PC-3 (cell line): ENCODE data around the gene GCLC. TPM values are rescaled to one million over a fixed set of nuclear protein-coding genes. Genes with fewer than 3 reads are reported as not detected.

Source experiments
- ATAC-seq: fragments of 200-7000 bp; cut with Tn5 transposase; 2 replicates; pipeline ENCODE4 v1.9.1; 2020; ENCODE audit warnings: mild to moderate bottlenecking, moderate library complexity
- BruUV-seq: library from RNA; stranded (reverse); fragments of 400-500 nt; replicated peaks from 2 replicates; lab custom pipeline; 2021; lab: Mats Ljungman, UMichigan
- CTCF ChIA-PET: fragments of 300-600 bp; sonication (Branson Sonifier 250); formaldehyde crosslinking; loops from one replicate; lab custom pipeline; 2022; ENCODE audit warnings: antibody characterized with exemption; lab: Charles Lee
- POLR2A ChIA-PET: fragments of 300-600 bp; sonication (Branson Sonifier 250); formaldehyde crosslinking; loops from one replicate; lab custom pipeline; 2022; ENCODE audit warnings: antibody characterized with exemption; ENCODE audit not compliant: unreplicated experiment; lab: Charles Lee
- DNase-seq: peaks from one replicate; pipeline ENCODE4 v3.0.0-alpha.2; 2015
- H2AFZ ChIP-seq: fragments of 300-600 bp; sonication (generic); 2 replicates; pipeline ENCODE4 v1.6.0; 2016; ENCODE audit warnings: antibody characterized with exemption, low read length
- H3F3A ChIP-seq: fragments of 300-600 bp; sonication (generic); one replicate; pipeline ENCODE4 v1.6.0; 2017; ENCODE audit warnings: antibody characterized with exemption, low read length, control low read depth, mild to moderate bottlenecking; ENCODE audit not compliant: unreplicated experiment
- H3K27ac ChIP-seq: fragments of 300-600 bp; sonication (generic); 2 replicates; pipeline ENCODE4 v1.5.1; 2016; ENCODE audit warnings: mild to moderate bottlenecking, low read length
- H3K27me3 ChIP-seq: fragments of 300-600 bp; sonication (generic); 2 replicates; pipeline ENCODE4 v1.6.1; 2016; ENCODE audit warnings: low read length, mixed read lengths
- H3K36me3 ChIP-seq: fragments of 300-600 bp; sonication (generic); 2 replicates; pipeline ENCODE4 v1.6.1; 2016; ENCODE audit warnings: low read depth, mixed run types, low read length, mixed read lengths
- H3K4me1 ChIP-seq: fragments of 300-600 bp; sonication (generic); 2 replicates; pipeline ENCODE4 v1.5.1; 2016; ENCODE audit warnings: low read length; ENCODE audit not compliant: insufficient read depth
- H3K4me2 ChIP-seq: fragments of 300-600 bp; sonication (generic); 2 replicates; pipeline ENCODE4 v1.6.0; 2016; ENCODE audit warnings: low read length
- H3K4me3 ChIP-seq: fragments of 300-600 bp; sonication (generic); 2 replicates; pipeline ENCODE4 v1.5.1; 2016; ENCODE audit warnings: mild to moderate bottlenecking, low read length, mixed read lengths
- H3K79me2 ChIP-seq: fragments of 300-600 bp; sonication (generic); 2 replicates; pipeline ENCODE4 v1.6.1; 2017; ENCODE audit warnings: low read length, mixed read lengths
- H3K9ac ChIP-seq: fragments of 300-600 bp; sonication (generic); 2 replicates; pipeline ENCODE4 v1.6.0; 2016; ENCODE audit warnings: mild to moderate bottlenecking, low read length
- H3K9me2 ChIP-seq: fragments of 300-600 bp; sonication (generic); replicated peaks from 2 replicates; pipeline ENCODE4 v1.6.1; 2016; ENCODE audit warnings: mixed run types, low read length, mixed read lengths
- H3K9me3 ChIP-seq: fragments of 300-600 bp; sonication (generic); 2 replicates; pipeline ENCODE4 v1.6.1; 2016; ENCODE audit warnings: low read length, mixed read lengths
- H4K20me1 ChIP-seq: fragments of 300-600 bp; sonication (generic); 2 replicates; pipeline ENCODE4 v1.6.1; 2016; ENCODE audit warnings: low read length, mixed read lengths
- EZH2 ChIP-seq: fragments of 300-600 bp; sonication (generic); IDR thresholded peaks from one replicate; pipeline ENCODE4 v1.6.1; 2017; ENCODE audit warnings: antibody characterized with exemption, mild to moderate bottlenecking, low read length; ENCODE audit not compliant: unreplicated experiment
- EZH2phosphoT487 ChIP-seq: fragments of 300-600 bp; sonication (generic); IDR thresholded peaks from 2 replicates; pipeline ENCODE4 v1.6.1; 2018; ENCODE audit warnings: mild to moderate bottlenecking, antibody characterized with exemption, low read length, borderline replicate concordance
- intact Hi-C: fragments of 100-400 bp; cut with micrococcal nuclease; formaldehyde crosslinking; loops from 2 replicates; pipeline ENCODE4 v1.9.0; 2023
- total RNA-seq: library from RNA; depleted of rRNA; stranded (reverse); fragments of >200 nt; gene quantifications from 2 replicates; pipeline ENCODE4 v1.2.3, GENCODE V29; 2014
- TF ChIP-seq, protein P1 (sequence below): fragments of 300-600 bp; sonication (generic); conservative IDR thresholded peaks from 2 replicates; pipeline ENCODE4 v1.5.1; 2017; ENCODE audit warnings: antibody characterized with exemption, low read depth, mild to moderate bottlenecking, low read length

Gene GCLC
- total RNA-seq, 1 experiment from 2014 or later: 50.1 TPM

DNA sequence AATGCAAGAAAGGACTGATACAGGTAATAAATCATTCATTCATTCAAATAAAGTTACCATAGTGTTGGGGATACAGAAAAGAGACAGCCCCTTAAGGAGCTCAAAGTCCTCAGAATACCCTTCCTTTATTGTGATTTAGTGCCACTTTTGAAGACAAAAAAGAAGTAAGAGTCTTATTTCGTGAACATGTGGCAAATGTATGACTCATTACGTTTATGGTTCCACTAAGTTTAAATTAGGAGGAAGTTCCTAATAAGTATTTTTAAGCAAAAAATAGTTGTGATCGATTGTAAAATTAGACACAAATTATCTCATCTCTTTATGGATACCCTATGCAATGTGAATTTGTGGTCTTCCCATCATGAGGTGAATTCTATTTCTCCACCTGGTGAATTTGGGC is 38.5 kb upstream of the GCLC start:
- TF ChIP-seq, protein P1, sequence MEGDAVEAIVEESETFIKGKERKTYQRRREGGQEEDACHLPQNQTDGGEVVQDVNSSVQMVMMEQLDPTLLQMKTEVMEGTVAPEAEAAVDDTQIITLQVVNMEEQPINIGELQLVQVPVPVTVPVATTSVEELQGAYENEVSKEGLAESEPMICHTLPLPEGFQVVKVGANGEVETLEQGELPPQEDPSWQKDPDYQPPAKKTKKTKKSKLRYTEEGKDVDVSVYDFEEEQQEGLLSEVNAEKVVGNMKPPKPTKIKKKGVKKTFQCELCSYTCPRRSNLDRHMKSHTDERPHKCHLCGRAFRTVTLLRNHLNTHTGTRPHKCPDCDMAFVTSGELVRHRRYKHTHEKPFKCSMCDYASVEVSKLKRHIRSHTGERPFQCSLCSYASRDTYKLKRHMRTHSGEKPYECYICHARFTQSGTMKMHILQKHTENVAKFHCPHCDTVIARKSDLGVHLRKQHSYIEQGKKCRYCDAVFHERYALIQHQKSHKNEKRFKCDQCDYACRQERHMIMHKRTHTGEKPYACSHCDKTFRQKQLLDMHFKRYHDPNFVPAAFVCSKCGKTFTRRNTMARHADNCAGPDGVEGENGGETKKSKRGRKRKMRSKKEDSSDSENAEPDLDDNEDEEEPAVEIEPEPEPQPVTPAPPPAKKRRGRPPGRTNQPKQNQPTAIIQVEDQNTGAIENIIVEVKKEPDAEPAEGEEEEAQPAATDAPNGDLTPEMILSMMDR: no peak
- TF ChIP-seq EZH2phosphoT487 (no peak), EZH2 (no peak)
- Histone ChIP-seq H4K20me1 (no peaks in the 10 kb centered on the region), H3K4me2 (no peak overlapping the region), H3K9me3 (no peaks in the 10 kb centered on the region), H3K4me3 (no peak overlapping the region), H3K4me1 (no peaks in the 10 kb centered on the region), H3K27me3 (no peaks in the 10 kb centered on the region), H3K79me2 (no peaks in the 10 kb centered on the region), H2AFZ (no peak overlapping the region), H3K9me2 (no peaks in the 10 kb centered on the region), H3K9ac (no peak overlapping the region), H3F3A (no peaks in the 10 kb centered on the region), H3K27ac (no peak overlapping the region), H3K36me3 (no peaks in the 10 kb centered on the region)
- DNase-seq (no peak), ATAC-seq (no peak)
- ChIA-PET CTCF (no interaction called here), POLR2A (no interaction called here)
- intact Hi-C loops: no loop called here
- no TSS peak for BruUV-seq

DNA sequence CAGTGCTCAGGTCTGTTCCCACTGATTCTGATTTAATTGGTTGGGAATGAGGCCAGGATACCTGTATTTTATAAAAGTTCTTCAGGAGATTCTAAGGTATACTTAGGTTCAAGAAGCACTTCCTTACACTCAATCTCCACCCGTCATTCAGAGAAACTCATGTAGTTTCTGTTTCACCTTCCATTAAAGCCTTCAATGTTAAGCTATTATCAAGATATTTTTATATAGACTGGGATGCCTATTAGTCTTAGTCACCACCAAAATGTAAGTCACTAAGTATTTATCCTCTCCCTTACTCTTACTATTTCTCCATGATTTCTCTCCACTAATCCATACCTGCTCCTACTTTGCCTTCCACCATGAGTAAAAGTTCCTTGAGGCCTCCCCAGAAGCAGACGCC is 38.1 kb upstream of the GCLC start:
- Histone ChIP-seq H3K27ac (no peak overlapping the region), H3K27me3 (no peaks in the 10 kb centered on the region), H3K9ac (no peak overlapping the region), H3K9me2 (no peaks in the 10 kb centered on the region), H2AFZ (no peak overlapping the region), H3K4me2 (no peak overlapping the region), H3K4me3 (no peak overlapping the region), H3K36me3 (no peaks in the 10 kb centered on the region), H3F3A (no peaks in the 10 kb centered on the region), H3K9me3 (no peaks in the 10 kb centered on the region), H3K4me1 (no peaks in the 10 kb centered on the region), H3K79me2 (no peaks in the 10 kb centered on the region), H4K20me1 (no peaks in the 10 kb centered on the region)
- intact Hi-C loops: no loop called here
- CTCF ChIA-PET: no interaction called here
- POLR2A ChIA-PET: no interaction called here
- TF ChIP-seq EZH2: no peak
- TF ChIP-seq, protein P1: no peak
- no peak for TF ChIP-seq EZH2phosphoT487
- DNase-seq: peak; percentile 34
- no TSS peak for BruUV-seq
- ATAC-seq: peak; percentile 29; the same call in 1 of the 2 replicates

DNA sequence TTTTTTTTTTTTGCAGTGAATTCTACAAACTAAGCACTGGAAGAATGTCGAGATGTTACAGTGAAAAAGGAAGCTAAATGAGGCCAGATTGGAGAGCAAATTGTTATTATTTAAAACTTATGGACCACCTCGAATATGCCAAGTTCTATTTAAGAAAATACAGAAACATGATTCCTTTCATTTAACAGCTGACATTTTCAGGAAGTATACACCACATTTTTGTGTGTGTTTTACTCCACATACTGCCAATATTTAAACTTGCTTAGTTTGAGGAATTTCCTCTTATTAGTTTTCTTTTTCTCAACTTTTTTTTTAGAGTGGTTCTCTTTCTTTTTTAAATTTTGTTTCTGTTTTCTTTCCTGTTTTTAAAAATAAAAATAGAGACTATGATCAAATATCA is 37.0 kb upstream of the GCLC start:
- POLR2A ChIA-PET: no interaction called here
- BruUV-seq: no TSS peak

More for the DNA sequence above, 37.0 kb upstream of the GCLC start:
- H3K9ac ChIP-seq: no peak overlapping the region
- H3K9me2 ChIP-seq: no peaks in the 10 kb centered on the region
- H3K79me2 ChIP-seq: no peaks in the 10 kb centered on the region
- DNase-seq (no peak), ATAC-seq (no peak)
- intact Hi-C loops: no loop called here
- no peaks in the 10 kb centered on the region for H3K4me1 ChIP-seq
- H2AFZ ChIP-seq: no peak overlapping the region
- TF ChIP-seq EZH2 (no peak), EZH2phosphoT487 (no peak)
- TF ChIP-seq, protein P1: no peak
- CTCF ChIA-PET: no interaction called here
- no peaks in the 10 kb centered on the region for H3K27me3 ChIP-seq
- H4K20me1 ChIP-seq: no peaks in the 10 kb centered on the region
- no peak overlapping the region for H3K4me2 ChIP-seq
- no peaks in the 10 kb centered on the region for H3K36me3 ChIP-seq
- H3K9me3 ChIP-seq: no peaks in the 10 kb centered on the region
- H3K27ac ChIP-seq: no peak overlapping the region
- H3K4me3 ChIP-seq: no peak overlapping the region
- H3F3A ChIP-seq: no peaks in the 10 kb centered on the region
